Activated T-cell treated with anti-CD3 and anti-CD28 coated beads, Interleukin-2, amount 50 U/mL, for 48 hours (primary cell): Measurements from ENCODE around the gene ADCY2.

Experiments used
- DNase-seq, 2 experiments: peaks; one replicate each; pipeline ENCODE4 v3.0.0-alpha.2; 2020

The ADCY2 gene

DNA sequence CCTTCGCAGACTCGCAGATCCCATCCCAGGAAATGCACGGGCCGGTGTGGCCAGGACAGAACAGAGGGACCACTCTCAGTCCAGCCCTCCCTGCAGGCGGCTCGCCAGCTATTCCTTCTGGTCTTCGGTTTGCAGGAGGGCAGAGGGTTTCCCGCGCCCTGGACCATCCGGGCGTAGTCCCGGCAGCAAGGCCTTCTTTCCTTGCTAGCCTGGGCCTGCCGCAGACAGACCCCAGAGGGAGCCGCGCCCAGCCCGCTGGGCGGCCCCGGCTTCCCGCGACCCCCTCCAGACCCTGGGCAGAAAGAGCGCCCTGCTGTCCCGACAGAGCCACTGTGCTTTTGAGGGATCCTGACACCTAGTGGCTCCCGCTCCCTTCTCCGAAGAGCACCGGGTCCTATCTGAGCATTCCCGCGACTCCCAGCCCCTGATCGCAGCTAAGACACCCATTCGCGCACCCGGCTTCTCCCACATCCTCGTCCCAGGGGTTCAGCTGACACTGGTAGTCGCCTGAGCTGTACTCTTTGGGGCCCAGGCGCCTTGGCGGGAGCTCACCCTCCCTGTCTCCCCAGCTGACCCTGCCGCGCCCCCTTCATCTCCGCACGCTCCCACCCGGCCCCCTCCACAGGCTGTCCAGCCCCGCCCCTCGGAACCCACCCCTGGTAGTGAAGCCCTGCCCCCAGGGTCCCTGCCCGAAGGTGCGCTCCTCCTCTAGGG lies 453.9 kb downstream of the ADCY2 start:
- DNase-seq: no peak

DNA sequence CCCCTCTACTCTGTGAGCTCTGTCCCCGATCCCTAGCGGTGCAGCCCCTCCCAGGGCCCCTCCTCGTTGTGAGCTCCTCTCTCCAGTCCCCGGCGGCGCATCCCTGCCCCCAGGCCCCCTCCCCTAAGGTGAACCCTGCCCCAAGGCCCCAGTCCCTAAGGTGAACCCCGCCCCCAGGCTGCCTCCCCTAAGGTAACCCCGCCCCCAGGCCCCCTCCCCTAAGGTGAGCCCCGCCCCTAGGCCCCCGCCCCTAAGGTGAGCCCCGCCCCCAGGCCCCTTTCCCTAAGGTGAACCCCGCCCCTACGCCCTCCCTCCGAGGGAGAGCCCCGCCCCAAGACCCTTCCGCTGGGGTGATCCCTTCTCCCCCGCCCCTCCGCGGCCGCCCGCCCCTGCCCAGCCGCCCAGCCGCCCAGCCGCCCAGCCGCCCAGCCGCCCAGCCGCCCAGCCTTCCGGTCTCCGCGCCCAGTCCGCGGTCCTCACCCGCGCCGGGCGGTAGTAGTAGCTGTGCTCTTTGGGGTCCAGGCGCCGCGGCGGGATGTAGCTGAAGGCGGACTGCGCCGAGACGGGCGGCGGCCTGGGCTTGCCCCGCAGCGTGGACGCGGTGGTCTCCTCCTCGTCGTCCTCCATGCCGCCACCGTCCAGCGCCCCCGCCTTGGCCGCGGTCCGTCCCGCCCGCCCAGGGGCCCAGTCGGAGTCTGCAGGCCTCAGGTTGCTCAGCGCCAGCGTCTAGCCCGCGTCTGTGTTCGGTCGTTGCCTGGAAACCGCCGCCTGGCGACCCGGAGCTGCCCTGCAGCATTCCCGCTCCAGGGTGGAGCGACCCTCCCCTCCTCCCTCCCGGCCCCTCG lies 454.7 kb downstream of the ADCY2 start, which contains the start of gene CFAP90:
TSS of gene CFAP90 (minus strand) at position 739 of the 845 bp plus-strand sequence. CDS start at position 627, 112 bp downstream.
- no peak for DNase-seq

DNA sequence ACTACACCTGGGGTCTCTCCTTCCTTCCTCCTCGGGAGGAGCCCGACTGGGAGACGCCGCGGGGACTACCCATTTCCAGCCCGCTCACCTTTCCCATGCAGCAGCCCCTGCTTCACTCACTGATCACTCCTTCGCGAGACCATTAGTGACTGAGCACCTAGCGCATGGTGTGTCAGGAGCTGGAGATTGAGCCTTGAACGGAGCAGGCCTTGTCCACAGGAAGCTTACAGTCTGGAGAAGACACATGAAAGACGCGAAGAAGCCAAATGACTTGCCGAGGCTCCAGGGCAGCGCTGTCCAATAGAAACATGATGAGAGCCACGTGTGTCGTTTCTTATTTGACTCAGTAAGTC lies 455.3 kb downstream of the ADCY2 start:
- DNase-seq: no peak

DNA sequence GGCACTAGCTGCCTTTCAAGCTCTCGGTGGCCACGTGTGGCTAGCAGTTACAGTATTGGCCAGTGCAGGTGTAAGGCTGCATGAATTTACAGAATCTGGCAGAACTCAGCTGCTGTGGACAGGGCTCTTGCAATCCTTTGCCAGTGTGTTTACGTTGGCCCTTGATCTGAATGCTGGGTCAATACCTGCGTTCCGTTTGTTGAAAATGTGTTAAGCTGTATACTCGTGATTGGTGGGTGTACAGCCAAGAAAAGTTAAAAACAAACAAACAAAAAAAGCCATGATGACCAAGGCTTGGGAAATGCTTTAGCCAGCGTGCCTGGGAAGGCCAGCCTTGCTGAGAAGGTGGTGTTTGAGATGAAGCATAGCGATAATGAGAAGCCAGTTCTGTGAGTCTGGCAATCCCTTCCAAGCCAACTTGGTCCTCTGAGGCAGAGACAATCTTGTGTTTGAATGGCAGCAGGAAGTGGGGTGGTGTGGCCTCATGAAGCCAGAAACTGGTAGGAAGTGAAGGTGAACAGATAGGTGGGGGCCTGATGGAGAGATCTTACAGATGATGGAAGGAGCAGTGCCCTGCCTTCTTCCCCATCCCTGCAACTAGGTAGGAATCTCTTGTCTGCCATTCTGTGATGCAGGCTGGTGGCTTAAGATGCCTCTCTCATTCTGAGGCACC lies 455.8 kb downstream of the ADCY2 start:
- DNase-seq: no peak

DNA sequence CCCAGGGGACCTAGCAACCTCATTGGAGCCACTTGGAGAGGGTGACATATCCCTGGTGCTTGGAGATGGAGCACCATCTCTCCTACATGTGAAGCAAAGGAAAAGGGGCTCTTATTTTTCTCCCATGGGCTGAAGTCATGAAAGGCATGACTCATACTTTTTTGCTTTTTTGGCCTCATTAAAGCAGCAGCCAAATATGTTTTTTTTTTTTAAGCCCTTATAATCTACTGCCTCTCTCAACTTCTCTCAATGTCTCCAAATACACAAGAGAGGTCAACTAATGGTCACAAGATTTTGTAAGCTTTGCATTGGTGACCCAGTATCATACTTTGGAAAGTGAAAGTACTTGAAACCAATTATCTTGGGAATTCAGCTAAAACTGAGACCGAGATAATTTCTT lies 456.6 kb downstream of the ADCY2 start:
- DNase-seq: no peak

DNA sequence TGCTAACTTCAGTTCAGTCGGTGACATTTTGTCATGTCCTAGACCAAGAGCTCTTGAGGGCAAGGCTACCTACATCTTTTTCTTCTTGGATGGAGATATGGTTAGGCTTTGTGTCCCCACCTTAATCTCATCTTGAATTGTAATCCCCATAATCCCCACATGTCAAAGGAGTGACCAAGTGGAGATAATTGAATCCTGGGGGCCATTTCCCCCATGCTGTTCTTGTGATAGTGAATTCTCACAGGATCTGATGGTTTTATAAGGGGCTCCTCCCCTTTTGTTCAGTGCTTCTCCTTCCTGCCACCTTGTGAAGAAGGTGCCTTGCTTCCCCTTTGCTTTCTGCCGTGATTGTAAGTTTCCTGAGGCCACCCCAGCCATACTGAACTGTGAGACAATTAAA lies 457.1 kb downstream of the ADCY2 start:
- no peak for DNase-seq

- DNase-seq: no peak
These were observed 459.7 kb downstream of the ADCY2 start for GRCh38 chr5:7855611-7856010.

- no peak for DNase-seq
These were observed 460.9 kb downstream of the ADCY2 start for GRCh38 chr5:7856855-7857254.

DNA sequence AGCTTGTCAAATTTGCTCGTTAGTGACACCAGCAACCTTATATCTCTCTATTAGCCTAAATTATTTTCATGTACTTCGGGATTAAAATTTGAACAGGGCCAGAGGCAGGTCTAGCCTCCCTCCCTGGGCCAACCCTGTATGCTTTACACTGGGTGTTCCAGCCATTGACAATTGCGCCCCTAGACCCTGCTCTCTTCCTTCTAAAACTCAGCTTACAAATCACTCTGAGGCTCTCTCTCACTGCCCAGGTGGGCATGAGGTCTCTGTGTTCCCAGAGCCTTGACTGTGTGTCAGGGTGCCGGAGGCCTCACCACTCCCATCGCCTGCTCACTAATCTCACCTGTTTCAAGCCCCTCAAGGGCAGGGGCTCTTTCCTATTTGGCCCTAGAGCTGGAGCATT lies 461.4 kb downstream of the ADCY2 start:
- no peak for DNase-seq

DNA sequence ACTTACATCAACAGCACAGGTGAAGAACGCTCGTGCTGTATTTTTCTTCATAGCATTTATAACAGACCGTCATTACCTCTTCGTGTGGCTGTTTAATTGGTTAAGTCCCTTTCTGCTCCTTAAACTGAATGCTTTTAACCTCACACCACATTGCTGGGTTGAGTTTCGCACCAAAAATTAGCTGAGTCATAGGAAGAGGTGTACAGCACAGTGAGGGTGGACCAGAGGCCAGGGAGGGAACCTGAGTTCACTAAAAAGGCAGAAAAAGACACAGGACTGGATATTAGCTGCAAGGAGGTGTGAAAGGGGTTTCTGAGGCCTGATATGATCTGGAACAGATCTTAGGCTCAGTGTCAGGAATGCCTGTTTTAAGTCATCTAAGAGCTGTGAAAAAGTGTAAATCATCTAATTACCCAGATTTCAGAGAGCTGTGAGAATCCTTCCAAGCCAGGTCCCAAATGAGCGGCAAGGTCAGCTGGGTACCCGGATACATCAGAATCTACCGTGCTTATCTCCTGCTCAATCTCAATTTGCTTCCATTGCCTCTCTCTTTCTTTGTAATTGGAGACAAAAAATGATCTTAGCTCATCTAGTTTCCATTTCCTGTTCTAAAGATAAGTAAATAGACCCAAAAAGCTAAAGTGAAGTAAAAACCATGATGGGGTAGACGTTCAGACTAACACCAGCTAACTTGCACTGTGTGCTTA lies 462.1 kb downstream of the ADCY2 start:
- no peak for DNase-seq

DNA sequence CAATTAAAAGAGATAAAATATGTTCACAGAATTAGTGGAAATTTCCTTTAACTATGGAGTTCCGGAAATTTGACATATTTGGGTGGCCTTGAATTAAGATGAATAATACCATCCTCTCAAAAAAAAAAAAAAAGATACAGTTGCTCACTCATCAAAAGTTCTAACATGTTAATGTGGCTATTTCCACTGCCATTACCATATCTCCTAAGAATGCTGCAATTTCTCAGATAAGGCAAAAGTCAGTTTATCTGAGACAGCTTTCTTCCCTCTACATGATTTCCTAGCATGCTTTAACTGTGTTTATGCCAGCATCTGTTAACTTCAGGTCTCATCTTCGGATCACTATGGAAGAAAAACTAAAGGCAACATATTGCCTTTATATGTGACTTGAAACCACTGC lies 470.3 kb downstream of the ADCY2 start:
- DNase-seq: no peak

GRCh38 chr5:7867260-7867659 lies 471.3 kb downstream of the ADCY2 start:
- DNase-seq: no peak

- DNase-seq: no peak
These were observed 472.5 kb downstream of the ADCY2 start for GRCh38 chr5:7868427-7868772.

- DNase-seq: peak; percentile 89 to 92
These were observed 473.0 kb downstream of the ADCY2 start, which contains the start of the genes FASTKD3 and MTRR for GRCh38 chr5:7868773-7869473. Gene FASTKD3, minus strand, starts transcription at chr5:7869031. Its CDS starts 948 bp downstream, at chr5:7868083. Gene MTRR, plus strand, starts transcription at chr5:7869148. Its CDS starts 1,647 bp downstream, at chr5:7870795.

DNA sequence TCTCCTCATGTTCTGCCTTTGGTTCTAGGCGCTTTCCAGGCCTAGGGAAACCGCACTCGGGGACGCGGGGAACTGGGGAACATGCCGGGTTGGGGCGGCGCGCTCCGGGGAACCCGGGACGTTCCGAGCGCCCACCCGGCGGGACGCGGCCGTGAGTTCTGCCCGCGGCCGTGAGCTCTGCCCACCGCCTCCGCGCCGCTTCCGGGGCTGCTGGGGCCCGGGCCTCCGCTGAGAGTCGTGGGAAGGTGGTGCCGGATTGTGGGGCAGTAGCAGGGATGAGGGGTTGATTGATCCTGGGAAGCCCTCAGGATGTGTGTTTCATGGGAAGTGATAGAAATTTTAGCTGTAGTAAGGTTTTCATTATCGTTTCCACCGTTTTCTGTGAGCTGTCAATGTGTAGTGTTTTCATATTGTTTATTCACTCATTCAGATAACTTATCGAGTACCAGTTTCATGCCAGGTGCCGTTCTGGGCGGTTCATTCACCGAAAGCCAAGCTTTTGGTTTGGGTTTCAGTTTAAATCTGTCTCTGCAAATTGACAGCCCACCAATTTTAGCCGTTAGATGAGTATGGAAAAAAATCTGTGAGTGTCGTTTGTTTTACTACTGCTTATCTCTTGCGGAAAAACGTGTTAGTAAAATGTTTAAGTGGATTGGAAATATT lies 473.7 kb downstream of the ADCY2 start:
- peak in 1 of 2 experiments; percentile 57 for DNase-seq

GRCh38 chr5:7871653-7872052 lies 475.7 kb downstream of the ADCY2 start:
- no peak for DNase-seq

GRCh38 chr5:7872517-7873130 lies 476.7 kb downstream of the ADCY2 start:
- DNase-seq: no peak

- DNase-seq: peak; percentile 59 to 60
These were observed 477.3 kb downstream of the ADCY2 start for GRCh38 chr5:7873216-7873615.

DNA sequence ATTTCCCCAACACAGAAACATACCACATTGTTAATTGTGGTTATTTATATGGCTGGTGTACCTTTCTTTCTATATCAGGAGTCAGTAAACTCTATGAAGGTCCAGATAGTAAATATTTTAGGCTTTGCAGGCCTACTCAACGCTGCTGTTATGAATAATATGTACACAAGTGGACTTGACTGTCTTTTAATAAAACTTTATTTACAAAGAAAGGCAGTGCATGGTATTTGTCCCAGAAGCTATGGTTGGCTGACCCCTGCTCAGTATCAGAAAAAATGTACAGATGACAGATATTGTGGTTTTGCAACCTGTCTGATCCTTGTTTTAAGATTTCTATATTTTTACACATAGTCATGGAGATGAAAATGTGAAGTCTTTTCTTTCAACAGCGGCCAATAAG lies 478.7 kb downstream of the ADCY2 start:
- DNase-seq: no peak

GRCh38 chr5:7875151-7875550 lies 479.2 kb downstream of the ADCY2 start:
- DNase-seq: no peak

DNA sequence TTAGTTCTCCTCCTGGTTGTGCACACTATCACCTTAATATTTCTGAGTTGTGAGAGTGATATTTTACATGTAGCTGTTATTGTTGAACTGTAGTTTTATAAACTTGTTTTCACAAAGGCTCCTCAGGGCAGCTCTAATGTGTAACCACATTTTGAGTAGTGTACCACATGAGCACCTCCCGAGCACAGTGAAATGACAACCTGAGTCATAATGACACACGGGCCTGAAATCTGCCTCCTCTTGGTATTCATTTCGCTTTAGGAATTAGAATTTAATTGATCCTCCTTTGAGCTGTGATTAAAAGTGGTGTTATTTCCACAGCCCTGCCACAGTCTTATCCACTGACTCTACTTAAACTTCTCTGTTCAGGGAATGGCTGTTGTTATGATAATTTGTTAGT lies 480.9 kb downstream of the ADCY2 start:
- DNase-seq: peak in 1 of 2 experiments; percentile 45
